OCI-LY3 (cell line): ENCODE measurements around the gene HSPA12B.

ENCODE experiments used
- EZH2phosphoT487 ChIP-seq: fragments of 200-600 bp; shearing (Covaris generic); IDR thresholded peaks from 2 replicates; pipeline ENCODE4 v1.6.1; 2018; ENCODE audit warnings: antibody characterized with exemption, mixed run types, low read depth
- TF ChIP-seq, protein P1 (sequence below): fragments of 200-600, 300-600 bp; sonication (generic); IDR thresholded peaks from 2 replicates; pipeline ENCODE4 v1.5.1; 2014; ENCODE audit warnings: antibody characterized with exemption, low read length, low read depth

DNA sequence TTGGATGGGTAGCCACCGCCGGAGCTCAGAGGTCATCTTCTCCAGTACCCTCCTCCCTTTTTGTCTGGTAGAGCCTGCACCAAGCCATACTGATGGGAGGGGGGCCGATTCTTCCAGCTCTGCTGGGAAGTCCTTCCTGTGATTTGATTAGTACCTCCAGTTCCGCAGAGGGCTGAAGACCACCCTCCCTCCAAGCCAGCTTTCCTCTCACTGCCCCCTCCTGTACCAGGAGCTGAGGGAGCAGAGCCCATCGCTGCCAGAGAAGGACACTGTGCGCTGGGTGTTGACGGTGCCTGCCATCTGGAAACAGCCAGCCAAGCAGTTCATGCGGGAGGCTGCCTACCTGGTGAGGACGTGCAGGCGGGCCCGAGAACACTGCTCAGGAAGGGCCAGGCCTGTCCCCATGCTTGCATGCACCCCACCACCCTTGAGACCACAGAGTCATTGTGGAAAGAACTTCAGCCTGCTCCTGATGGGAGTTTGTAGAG, 13.2 kb downstream of the HSPA12B start:
- TF ChIP-seq, protein P1, sequence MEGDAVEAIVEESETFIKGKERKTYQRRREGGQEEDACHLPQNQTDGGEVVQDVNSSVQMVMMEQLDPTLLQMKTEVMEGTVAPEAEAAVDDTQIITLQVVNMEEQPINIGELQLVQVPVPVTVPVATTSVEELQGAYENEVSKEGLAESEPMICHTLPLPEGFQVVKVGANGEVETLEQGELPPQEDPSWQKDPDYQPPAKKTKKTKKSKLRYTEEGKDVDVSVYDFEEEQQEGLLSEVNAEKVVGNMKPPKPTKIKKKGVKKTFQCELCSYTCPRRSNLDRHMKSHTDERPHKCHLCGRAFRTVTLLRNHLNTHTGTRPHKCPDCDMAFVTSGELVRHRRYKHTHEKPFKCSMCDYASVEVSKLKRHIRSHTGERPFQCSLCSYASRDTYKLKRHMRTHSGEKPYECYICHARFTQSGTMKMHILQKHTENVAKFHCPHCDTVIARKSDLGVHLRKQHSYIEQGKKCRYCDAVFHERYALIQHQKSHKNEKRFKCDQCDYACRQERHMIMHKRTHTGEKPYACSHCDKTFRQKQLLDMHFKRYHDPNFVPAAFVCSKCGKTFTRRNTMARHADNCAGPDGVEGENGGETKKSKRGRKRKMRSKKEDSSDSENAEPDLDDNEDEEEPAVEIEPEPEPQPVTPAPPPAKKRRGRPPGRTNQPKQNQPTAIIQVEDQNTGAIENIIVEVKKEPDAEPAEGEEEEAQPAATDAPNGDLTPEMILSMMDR: no peak
- TF ChIP-seq EZH2phosphoT487: no peak
